HepG2 (cell line): ENCODE data around the gene HYAL1. TPM values are rescaled to one million over a fixed set of nuclear protein-coding genes. Genes with fewer than 3 reads are reported as not detected.

Source experiments
- ATF7 ChIP-seq, 2 experiments: fragments of 450-650 bp in 1 of 2; sonication (generic) in 1 of 2; formaldehyde crosslinking in 1 of 2; IDR thresholded peaks; 2 replicates each; pipeline versions ENCODE4 v1.4.0 to v1.6.1; 2016 to 2020; ENCODE audit warnings: antibody characterized with exemption in 1 of 2, mild to moderate bottlenecking in 1 of 2, missing genetic modification reagents in 1 of 2
- BCL6 ChIP-seq: IDR thresholded peaks from 2 replicates; pipeline ENCODE4 v1.6.1; 2016; ENCODE audit warnings: missing genetic modification reagents, missing compliant biosample characterization
- HDAC1 ChIP-seq: sonication (generic); formaldehyde crosslinking; IDR thresholded peaks from 2 replicates; pipeline ENCODE4 v1.5.1; 2020; ENCODE audit warnings: mild to moderate bottlenecking, missing genetic modification reagents
- KLF9 ChIP-seq: IDR thresholded peaks from 2 replicates; pipeline ENCODE4 v1.6.1; 2016; ENCODE audit warnings: low read depth
- NPAS2 ChIP-seq: sonication (generic); formaldehyde crosslinking; IDR thresholded peaks from 2 replicates; pipeline ENCODE4 v1.8.0; 2022; ENCODE audit warnings: mild to moderate bottlenecking, missing genetic modification reagents, borderline replicate concordance
- RBM39 ChIP-seq: fragments of 200-400 bp; formaldehyde crosslinking; IDR thresholded peaks from one replicate; pipeline ENCODE4 v1.6.1; 2018; ENCODE audit warnings: antibody characterized with exemption, mild to moderate bottlenecking, low read depth, low read length; ENCODE audit not compliant: poor library complexity, severe bottlenecking
- TCF7L2 ChIP-seq: IDR thresholded peaks from 2 replicates; pipeline ENCODE4 v1.6.1; 2011; ENCODE audit warnings: mild to moderate bottlenecking, low read depth, low read length, moderate library complexity
- ZIK1 ChIP-seq: sonication (generic); formaldehyde crosslinking; IDR thresholded peaks from 2 replicates; pipeline ENCODE4 v1.5.0; 2020; ENCODE audit warnings: mild to moderate bottlenecking, low read depth, missing genetic modification reagents, borderline replicate concordance
- ZKSCAN1 ChIP-seq: fragments of 150-350 bp; IDR thresholded peaks from 2 replicates; pipeline ENCODE4 v1.6.1; 2014; ENCODE audit warnings: low read length
- ZMAT3 ChIP-seq: sonication (generic); formaldehyde crosslinking; conservative IDR thresholded peaks from 2 replicates; pipeline ENCODE4 v1.7.0; 2021; ENCODE audit warnings: missing genetic modification reagents
- ZNF20 ChIP-seq: sonication (generic); formaldehyde crosslinking; IDR thresholded peaks from 2 replicates; pipeline ENCODE4 v1.4.0; 2020; ENCODE audit warnings: mild to moderate bottlenecking, moderate library complexity, missing genetic modification reagents
- ZNF709 ChIP-seq: sonication (generic); formaldehyde crosslinking; IDR thresholded peaks from 2 replicates; pipeline ENCODE4 v1.5.0; 2020; ENCODE audit warnings: mild to moderate bottlenecking, missing genetic modification reagents
- polyA plus RNA-seq, 8 experiments: library from polyadenylated mRNA; depleted of rRNA in 3 of 8; stranded (reverse) in 7 of 8; unstranded in 1 of 8; fragments of >200 nt; fragmentation: Illumina TruSeq in 4 of 8; extraction: Trizol in 4 of 8; gene quantifications; 2 replicates each; pipeline versions ENCODE4 v1.2.1 to v1.2.3, GENCODE V29; 2011 to 2016; ENCODE audit warnings: low read depth in 4 of 8, missing spikeins in 1 of 8, mixed read lengths in 1 of 8; ENCODE audit not compliant: insufficient read depth in 1 of 8
- total RNA-seq, 5 experiments: library from RNA; depleted of rRNA; stranded (reverse); fragments of >200 nt; fragmentation: Illumina TruSeq; extraction: Trizol; gene quantifications; 2 replicates each; pipeline ENCODE4 v1.2.3, GENCODE V29; 2016; ENCODE audit warnings: low read depth in 1 of 5
- TF ChIP-seq, protein P1 (sequence below): sonication (generic); formaldehyde crosslinking; IDR thresholded peaks from 2 replicates; pipeline ENCODE4 v1.5.0; 2020; ENCODE audit warnings: mild to moderate bottlenecking, missing genetic modification reagents, borderline replicate concordance
- TF ChIP-seq, protein P2 (sequence below): sonication (generic); formaldehyde crosslinking; IDR thresholded peaks from 2 replicates; pipeline ENCODE4 v1.5.0; 2020; ENCODE audit warnings: mild to moderate bottlenecking, missing genetic modification reagents, moderate library complexity
- TF ChIP-seq, protein P3 (sequence below): sonication (generic); formaldehyde crosslinking; IDR thresholded peaks from 2 replicates; pipeline ENCODE4 v1.4.0; 2020; ENCODE audit warnings: missing genetic modification reagents, mild to moderate bottlenecking, borderline replicate concordance
- TF ChIP-seq, protein P4 (sequence below): sonication (generic); formaldehyde crosslinking; IDR thresholded peaks from 2 replicates; pipeline ENCODE4 v1.5.1; 2020; ENCODE audit warnings: mild to moderate bottlenecking, moderate library complexity, missing genetic modification reagents

Gene HYAL1
- total and polyA plus RNA-seq, 2 of the 13 experiments (the other 11 are each of a cell fraction or from before 2014, with no cell fraction given), result 76.5 to 193 TPM

DNA sequence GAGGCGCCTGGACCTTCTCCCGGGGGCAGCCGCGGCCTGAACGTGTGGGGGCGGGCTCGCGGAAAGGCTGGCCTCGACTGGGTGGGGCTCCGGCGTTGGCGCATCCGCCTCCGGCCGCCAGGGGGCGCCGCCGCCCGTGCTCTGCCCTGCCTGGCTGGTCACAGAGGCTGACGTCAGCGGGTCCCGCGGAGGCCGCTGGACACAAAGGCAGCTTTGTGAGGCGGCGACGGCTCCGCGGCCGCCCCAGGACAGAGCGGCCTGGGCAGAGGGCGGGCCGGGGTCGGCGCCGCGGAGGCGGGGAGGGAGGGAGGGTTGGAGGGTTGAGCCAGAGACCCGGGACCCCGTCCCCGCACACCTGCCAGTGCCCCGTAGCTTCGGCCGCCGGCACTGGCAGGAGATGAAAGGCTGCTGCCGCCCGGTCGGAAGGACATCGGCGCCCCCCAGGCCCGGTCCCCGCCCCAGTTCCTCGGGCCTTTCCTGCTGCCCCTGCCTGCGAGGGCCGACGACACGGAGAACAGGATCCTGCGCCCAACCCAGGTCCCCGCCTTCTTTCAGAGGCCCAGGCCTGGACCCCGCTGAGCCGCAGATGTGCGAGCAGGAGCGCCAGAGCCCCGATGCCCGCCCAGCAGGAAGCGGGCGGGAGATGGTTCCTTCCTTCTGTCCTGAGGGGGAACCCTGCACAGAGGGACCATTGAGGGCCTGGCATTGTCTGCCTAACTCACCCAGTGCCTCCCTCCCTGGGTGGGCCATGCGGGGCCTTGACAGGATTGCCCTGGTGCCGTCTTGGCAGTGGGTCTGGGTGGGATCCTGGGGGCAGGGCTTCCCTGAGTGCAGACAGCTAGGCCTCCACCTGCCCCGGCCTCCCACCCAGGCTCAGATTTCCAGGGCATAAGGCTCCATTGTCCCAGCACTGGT is 43.1 kb downstream of the HYAL1 start (continued):
- peak; percentile 42 for TF ChIP-seq ZNF709 (CRISPR knock-in tag)
- TF ChIP-seq, protein P1, sequence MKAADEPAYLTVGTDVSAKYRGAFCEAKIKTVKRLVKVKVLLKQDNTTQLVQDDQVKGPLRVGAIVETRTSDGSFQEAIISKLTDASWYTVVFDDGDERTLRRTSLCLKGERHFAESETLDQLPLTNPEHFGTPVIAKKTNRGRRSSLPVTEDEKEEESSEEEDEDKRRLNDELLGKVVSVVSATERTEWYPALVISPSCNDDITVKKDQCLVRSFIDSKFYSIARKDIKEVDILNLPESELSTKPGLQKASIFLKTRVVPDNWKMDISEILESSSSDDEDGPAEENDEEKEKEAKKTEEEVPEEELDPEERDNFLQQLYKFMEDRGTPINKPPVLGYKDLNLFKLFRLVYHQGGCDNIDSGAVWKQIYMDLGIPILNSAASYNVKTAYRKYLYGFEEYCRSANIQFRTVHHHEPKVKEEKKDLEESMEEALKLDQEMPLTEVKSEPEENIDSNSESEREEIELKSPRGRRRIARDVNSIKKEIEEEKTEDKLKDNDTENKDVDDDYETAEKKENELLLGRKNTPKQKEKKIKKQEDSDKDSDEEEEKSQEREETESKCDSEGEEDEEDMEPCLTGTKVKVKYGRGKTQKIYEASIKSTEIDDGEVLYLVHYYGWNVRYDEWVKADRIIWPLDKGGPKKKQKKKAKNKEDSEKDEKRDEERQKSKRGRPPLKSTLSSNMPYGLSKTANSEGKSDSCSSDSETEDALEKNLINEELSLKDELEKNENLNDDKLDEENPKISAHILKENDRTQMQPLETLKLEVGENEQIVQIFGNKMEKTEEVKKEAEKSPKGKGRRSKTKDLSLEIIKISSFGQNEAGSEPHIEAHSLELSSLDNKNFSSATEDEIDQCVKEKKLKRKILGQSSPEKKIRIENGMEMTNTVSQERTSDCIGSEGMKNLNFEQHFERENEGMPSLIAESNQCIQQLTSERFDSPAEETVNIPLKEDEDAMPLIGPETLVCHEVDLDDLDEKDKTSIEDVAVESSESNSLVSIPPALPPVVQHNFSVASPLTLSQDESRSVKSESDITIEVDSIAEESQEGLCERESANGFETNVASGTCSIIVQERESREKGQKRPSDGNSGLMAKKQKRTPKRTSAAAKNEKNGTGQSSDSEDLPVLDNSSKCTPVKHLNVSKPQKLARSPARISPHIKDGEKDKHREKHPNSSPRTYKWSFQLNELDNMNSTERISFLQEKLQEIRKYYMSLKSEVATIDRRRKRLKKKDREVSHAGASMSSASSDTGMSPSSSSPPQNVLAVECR (CRISPR knock-in tag), result peak; percentile 65; the same call in 1 of the 2 replicates
- no peak for TF ChIP-seq NPAS2 (CRISPR knock-in tag)
- TF ChIP-seq, protein P2, sequence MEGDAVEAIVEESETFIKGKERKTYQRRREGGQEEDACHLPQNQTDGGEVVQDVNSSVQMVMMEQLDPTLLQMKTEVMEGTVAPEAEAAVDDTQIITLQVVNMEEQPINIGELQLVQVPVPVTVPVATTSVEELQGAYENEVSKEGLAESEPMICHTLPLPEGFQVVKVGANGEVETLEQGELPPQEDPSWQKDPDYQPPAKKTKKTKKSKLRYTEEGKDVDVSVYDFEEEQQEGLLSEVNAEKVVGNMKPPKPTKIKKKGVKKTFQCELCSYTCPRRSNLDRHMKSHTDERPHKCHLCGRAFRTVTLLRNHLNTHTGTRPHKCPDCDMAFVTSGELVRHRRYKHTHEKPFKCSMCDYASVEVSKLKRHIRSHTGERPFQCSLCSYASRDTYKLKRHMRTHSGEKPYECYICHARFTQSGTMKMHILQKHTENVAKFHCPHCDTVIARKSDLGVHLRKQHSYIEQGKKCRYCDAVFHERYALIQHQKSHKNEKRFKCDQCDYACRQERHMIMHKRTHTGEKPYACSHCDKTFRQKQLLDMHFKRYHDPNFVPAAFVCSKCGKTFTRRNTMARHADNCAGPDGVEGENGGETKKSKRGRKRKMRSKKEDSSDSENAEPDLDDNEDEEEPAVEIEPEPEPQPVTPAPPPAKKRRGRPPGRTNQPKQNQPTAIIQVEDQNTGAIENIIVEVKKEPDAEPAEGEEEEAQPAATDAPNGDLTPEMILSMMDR, result peak; percentile 92
- TF ChIP-seq, protein P3, sequence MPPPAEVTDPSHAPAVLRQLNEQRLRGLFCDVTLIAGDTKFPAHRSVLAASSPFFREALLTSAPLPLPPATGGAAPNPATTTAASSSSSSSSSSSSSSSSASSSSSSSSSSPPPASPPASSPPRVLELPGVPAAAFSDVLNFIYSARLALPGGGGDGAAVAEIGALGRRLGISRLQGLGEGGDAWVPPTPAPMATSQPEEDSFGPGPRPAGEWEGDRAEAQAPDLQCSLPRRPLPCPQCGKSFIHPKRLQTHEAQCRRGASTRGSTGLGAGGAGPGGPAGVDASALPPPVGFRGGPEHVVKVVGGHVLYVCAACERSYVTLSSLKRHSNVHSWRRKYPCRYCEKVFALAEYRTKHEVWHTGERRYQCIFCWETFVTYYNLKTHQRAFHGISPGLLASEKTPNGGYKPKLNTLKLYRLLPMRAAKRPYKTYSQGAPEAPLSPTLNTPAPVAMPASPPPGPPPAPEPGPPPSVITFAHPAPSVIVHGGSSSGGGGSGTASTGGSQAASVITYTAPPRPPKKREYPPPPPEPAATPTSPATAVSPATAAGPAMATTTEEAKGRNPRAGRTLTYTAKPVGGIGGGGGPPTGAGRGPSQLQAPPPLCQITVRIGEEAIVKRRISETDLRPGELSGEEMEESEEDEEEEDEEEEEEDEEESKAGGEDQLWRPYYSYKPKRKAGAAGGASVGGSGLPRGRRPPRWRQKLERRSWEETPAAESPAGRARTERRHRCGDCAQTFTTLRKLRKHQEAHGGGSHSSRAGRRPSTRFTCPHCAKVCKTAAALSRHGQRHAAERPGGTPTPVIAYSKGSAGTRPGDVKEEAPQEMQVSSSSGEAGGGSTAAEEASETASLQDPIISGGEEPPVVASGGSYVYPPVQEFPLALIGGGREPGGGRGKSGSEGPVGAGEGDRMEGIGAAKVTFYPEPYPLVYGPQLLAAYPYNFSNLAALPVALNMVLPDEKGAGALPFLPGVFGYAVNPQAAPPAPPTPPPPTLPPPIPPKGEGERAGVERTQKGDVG (CRISPR knock-in tag), result 0 out of 2 replicates have a peak, but pooled peaks have one; percentile 6
- TF ChIP-seq ZIK1 (CRISPR knock-in tag), result peak; percentile 34; the same call in 1 of the 2 replicates
- no peak for TF ChIP-seq KLF9 (CRISPR knock-in tag)
- TF ChIP-seq ATF7 (IDR thresholded peaks at IDR 0.05), result peak; percentile 85
- peak; percentile 98 for TF ChIP-seq ATF7 (CRISPR knock-in tag; IDR thresholded peaks at IDR 0.05)
- TF ChIP-seq TCF7L2, result peak; percentile 69; the same call in 1 of the 2 replicates
- TF ChIP-seq BCL6 (CRISPR knock-in tag), result peak; percentile 65; the same call in 1 of the 2 replicates
- TF ChIP-seq ZNF20 (CRISPR knock-in tag), result 0 out of 2 replicates have a peak, but pooled peaks have one; percentile 36
- TF ChIP-seq RBM39, result peak; percentile 67
- TF ChIP-seq ZKSCAN1, result peak; percentile 36; the same call in 1 of the 2 replicates
- no peak for TF ChIP-seq ZMAT3 (CRISPR knock-in tag)
- TF ChIP-seq, protein P4, sequence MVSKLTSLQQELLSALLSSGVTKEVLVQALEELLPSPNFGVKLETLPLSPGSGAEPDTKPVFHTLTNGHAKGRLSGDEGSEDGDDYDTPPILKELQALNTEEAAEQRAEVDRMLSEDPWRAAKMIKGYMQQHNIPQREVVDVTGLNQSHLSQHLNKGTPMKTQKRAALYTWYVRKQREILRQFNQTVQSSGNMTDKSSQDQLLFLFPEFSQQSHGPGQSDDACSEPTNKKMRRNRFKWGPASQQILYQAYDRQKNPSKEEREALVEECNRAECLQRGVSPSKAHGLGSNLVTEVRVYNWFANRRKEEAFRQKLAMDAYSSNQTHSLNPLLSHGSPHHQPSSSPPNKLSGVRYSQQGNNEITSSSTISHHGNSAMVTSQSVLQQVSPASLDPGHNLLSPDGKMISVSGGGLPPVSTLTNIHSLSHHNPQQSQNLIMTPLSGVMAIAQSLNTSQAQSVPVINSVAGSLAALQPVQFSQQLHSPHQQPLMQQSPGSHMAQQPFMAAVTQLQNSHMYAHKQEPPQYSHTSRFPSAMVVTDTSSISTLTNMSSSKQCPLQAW, result peak; percentile 63
- peak; percentile 83 for TF ChIP-seq HDAC1 (CRISPR knock-in tag)
